Epithelial cell of proximal tubule (primary cell): ENCODE data around the gene ZNF587B. TPM values are rescaled to one million over a fixed set of nuclear protein-coding genes. Genes with fewer than 3 reads are reported as not detected.
"Not testable (repeated sequence)": the region's sequence is repeated elsewhere in the genome, so short reads cannot be mapped to it uniquely, and the experiment has no call there.

ENCODE experiments used
- DNase-seq: peaks from one replicate; pipeline ENCODE4 v3.0.0-alpha.2; 2011; ENCODE audit warnings: low read depth
- H3K4me3 ChIP-seq: 2 replicates; pipeline ENCODE4 v1.5.1; 2011; ENCODE audit warnings: low read depth, mild to moderate bottlenecking, low read length
- CTCF ChIP-seq: conservative IDR thresholded peaks from 2 replicates; pipeline ENCODE4 v1.5.1; 2012; ENCODE audit warnings: low read depth, mild to moderate bottlenecking, low read length
- total RNA-seq: library from RNA; depleted of rRNA; stranded (reverse); fragments of >200 nt; gene quantifications from 2 replicates; pipeline ENCODE4 v1.2.3, GENCODE V29; 2015

The ZNF587B gene
- total RNA-seq, 1 donor from 2014 or later, result 11.3 TPM

- H3K4me3 ChIP-seq, result no peak overlapping the region
Observed at GRCh38 chr19:57802269-57802668, 27.8 kb upstream of the ZNF587B start.

GRCh38 chr19:57803265-57803593 is 26.9 kb upstream of the ZNF587B start:
- H3K4me3 ChIP-seq, result peak overlapping the region; percentile 74
- no peak for DNase-seq
- no peak for TF ChIP-seq CTCF

More at GRCh38 chr19:57802269-57802668, 27.8 kb upstream of the ZNF587B start:
- no peak for DNase-seq
- no peak for TF ChIP-seq CTCF

- DNase-seq, result peak; percentile 40
- H3K4me3 ChIP-seq, result peak overlapping the region; percentile 74
- TF ChIP-seq CTCF, result no peak
Observed at GRCh38 chr19:57803594-57804325, 26.3 kb upstream of the ZNF587B start.

- no peak for TF ChIP-seq CTCF
- no peak for DNase-seq
- no peak overlapping the region for H3K4me3 ChIP-seq
Observed at GRCh38 chr19:57807541-57807940, 22.6 kb upstream of the ZNF587B start.

- not testable (repeated sequence) for DNase-seq, H3K4me3 ChIP-seq
Observed at GRCh38 chr19:57810410-57811295, 19.4 kb upstream of the ZNF587B start.

- no peak for TF ChIP-seq CTCF
- DNase-seq, result no peak
- H3K4me3 ChIP-seq, result no peak overlapping the region
Observed at GRCh38 chr19:57812226-57812625, 17.9 kb upstream of the ZNF587B start.

GRCh38 chr19:57812975-57813820 is 16.9 kb upstream of the ZNF587B start:
- peak overlapping the region; percentile 97 for H3K4me3 ChIP-seq
- DNase-seq, result not testable (repeated sequence)
